ENCODE results near the gene AKR1C8. TPM values are rescaled to one million over a fixed set of nuclear protein-coding genes. Genes with fewer than 3 reads are reported as not detected.
A peak's percentile ranks its signal among the peaks of the same experiment; 100 is the strongest.

Gene AKR1C8
- total and polyA plus RNA-seq, 2 of the 13 experiments (the other 11 are each of a cell fraction or from before 2014, with no cell fraction given): 0.12 TPM; not detected in 1

DNA sequence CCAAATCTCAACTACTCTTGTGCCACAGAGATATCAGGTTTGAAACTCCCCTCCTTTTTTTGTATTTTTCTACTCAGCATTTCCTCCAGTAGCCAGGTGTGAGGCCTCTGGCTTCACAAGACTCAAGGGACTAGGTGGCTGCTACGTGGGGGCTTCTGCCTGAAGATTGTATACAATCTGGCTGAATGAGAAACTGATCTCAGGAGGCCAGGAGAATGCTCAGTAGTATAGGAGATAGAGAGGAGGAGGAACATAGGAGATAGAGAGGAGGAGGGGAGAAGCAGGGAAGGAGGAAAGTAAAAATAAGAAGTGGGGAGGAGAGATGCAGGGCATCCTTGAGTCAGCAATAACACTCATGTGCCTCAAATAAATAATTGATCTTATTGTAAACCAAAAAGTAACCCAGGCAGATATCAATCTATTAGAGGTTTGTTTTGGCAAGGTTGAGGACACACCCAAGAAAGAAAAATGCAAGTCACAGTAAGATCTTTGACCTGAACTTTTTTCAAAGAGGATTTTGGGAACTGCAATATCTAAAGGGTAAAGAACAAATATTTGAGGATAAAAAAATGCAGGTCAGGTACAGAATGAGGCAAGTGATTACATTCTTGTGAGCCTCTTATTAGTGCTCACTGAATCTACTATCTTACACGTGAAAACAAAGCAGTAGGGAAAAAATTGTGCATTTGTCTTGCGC lies 36.8 kb downstream of the AKR1C8 start (continued):
- no peak for TF ChIP-seq ATRX (CRISPR knock-in tag; IDR thresholded peaks at IDR 0.05; ENCODE audit: borderline replicate concordance)
- TF ChIP-seq ZNF569 (CRISPR knock-in tag; IDR thresholded peaks at IDR 0.05; ENCODE audit: borderline replicate concordance): no peak
- no peak for TF ChIP-seq SNRNP70 (IDR thresholded peaks at IDR 0.05; ENCODE audit: low read depth, low read length)
- TF ChIP-seq FOXP1 (IDR thresholded peaks at IDR 0.05): no peak
- TF ChIP-seq FOXP1 (CRISPR knock-in tag; IDR thresholded peaks at IDR 0.05): peak; percentile 80
- TF ChIP-seq ZNF567 (CRISPR knock-in tag; IDR thresholded peaks at IDR 0.05; ENCODE audit: borderline replicate concordance): no peak
- TF ChIP-seq RAD21 (CRISPR knock-in tag; IDR thresholded peaks at IDR 0.05): no peak
- no peak for TF ChIP-seq RELA (CRISPR knock-in tag; IDR thresholded peaks at IDR 0.05)
- no peak for TF ChIP-seq SMAD9 (CRISPR knock-in tag; IDR thresholded peaks at IDR 0.05)
- TF ChIP-seq MEIS2 (CRISPR knock-in tag; IDR thresholded peaks at IDR 0.05): no peak
- no peak for TF ChIP-seq PCBP1 (IDR thresholded peaks at IDR 0.05; ENCODE audit: borderline replicate concordance, low read depth, low read length)
- TF ChIP-seq GMEB1 (CRISPR knock-in tag; IDR thresholded peaks at IDR 0.05; ENCODE audit: borderline replicate concordance): no peak
- no peak for TF ChIP-seq ZSCAN25 (CRISPR knock-in tag; IDR thresholded peaks at IDR 0.05)
- TF ChIP-seq NR2F6 (IDR thresholded peaks at IDR 0.05): peak; percentile 90
- TF ChIP-seq NR2F6 (CRISPR knock-in tag; IDR thresholded peaks at IDR 0.05): peak; percentile 87
- TF ChIP-seq, protein P1, sequence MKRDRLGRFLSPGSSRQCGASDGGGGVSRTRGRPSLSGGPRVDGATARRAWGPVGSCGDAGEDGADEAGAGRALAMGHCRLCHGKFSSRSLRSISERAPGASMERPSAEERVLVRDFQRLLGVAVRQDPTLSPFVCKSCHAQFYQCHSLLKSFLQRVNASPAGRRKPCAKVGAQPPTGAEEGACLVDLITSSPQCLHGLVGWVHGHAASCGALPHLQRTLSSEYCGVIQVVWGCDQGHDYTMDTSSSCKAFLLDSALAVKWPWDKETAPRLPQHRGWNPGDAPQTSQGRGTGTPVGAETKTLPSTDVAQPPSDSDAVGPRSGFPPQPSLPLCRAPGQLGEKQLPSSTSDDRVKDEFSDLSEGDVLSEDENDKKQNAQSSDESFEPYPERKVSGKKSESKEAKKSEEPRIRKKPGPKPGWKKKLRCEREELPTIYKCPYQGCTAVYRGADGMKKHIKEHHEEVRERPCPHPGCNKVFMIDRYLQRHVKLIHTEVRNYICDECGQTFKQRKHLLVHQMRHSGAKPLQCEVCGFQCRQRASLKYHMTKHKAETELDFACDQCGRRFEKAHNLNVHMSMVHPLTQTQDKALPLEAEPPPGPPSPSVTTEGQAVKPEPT (CRISPR knock-in tag; IDR thresholded peaks at IDR 0.05; ENCODE audit: low read depth): no peak
- TF ChIP-seq, protein P2, sequence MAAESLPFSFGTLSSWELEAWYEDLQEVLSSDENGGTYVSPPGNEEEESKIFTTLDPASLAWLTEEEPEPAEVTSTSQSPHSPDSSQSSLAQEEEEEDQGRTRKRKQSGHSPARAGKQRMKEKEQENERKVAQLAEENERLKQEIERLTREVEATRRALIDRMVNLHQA (CRISPR knock-in tag; IDR thresholded peaks at IDR 0.05): no peak
- TF ChIP-seq KLF13 (CRISPR knock-in tag; IDR thresholded peaks at IDR 0.05): no peak
- TF ChIP-seq ZNF33B (CRISPR knock-in tag; IDR thresholded peaks at IDR 0.05): no peak
- TF ChIP-seq CSRNP1 (CRISPR knock-in tag; IDR thresholded peaks at IDR 0.05): no peak
- TF ChIP-seq CREM (IDR thresholded peaks at IDR 0.05): peak; percentile 90
- no peak for TF ChIP-seq CREM (CRISPR knock-in tag; IDR thresholded peaks at IDR 0.05)
- TF ChIP-seq, protein P3, sequence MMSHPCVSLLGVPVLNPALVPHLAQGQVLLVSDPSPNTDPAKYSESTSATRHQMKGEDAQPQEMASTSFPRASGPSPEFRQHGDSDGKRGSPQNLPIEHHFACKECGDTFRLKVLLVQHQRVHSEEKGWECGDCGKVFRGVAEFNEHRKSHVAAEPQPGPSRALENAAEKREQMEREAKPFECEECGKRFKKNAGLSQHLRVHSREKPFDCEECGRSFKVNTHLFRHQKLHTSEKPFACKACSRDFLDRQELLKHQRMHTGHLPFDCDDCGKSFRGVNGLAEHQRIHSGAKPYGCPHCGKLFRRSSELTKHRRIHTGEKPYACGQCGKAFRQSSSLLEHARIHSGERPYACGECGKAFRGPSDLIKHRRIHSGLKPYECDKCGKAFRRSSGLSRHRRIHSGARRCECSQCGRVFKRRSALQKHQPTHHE (CRISPR knock-in tag; IDR thresholded peaks at IDR 0.05; ENCODE audit: borderline replicate concordance): no peak
- TF ChIP-seq ZNF713 (CRISPR knock-in tag; IDR thresholded peaks at IDR 0.05): no peak

Measured in HepG2 (cell line).